NCI-H748 (cell line): ENCODE measurements around the gene C15orf61.

Experiments
- DNase-seq: peaks from one replicate; lab custom pipeline; 2025; ENCODE audit not compliant: unreplicated experiment; lab: John Stamatoyannopoulos, UW

Gene C15orf61

GRCh38 chr15:67579164-67579563 lies 58.2 kb downstream of the C15orf61 start:
- DNase-seq, result no peak
